Testis (tissue), 3 donors: Measurements from ENCODE around the gene PGLYRP4. TPM values are rescaled to one million over a fixed set of nuclear protein-coding genes. Genes with fewer than 3 reads are reported as not detected.

ENCODE experiments used
- DNase-seq: peaks from one replicate; pipeline ENCODE4 v3.0.0-alpha.2; 2019
- H3K27ac ChIP-seq, 2 donors: fragments of 200-600 bp; sonication (generic); one replicate each; pipeline ENCODE4 v1.5.1; 2019
- H3K27me3 ChIP-seq: fragments of 200-600 bp; sonication (generic); one replicate; pipeline ENCODE4 v1.5.1; 2019
- H3K36me3 ChIP-seq: fragments of 200-600 bp; sonication (generic); one replicate; pipeline ENCODE4 v1.5.1; 2017; ENCODE audit warnings: low read depth; ENCODE audit errors: missing control alignments
- H3K4me1 ChIP-seq: fragments of 200-600 bp; sonication (generic); one replicate; pipeline ENCODE4 v1.5.1; 2019
- H3K4me3 ChIP-seq, 2 donors: fragments of 200-600 bp; sonication (generic); one replicate each; pipeline ENCODE4 v1.5.1; 2017 to 2019
- H3K9me3 ChIP-seq: fragments of 200-600 bp; sonication (generic); one replicate; pipeline ENCODE4 v1.5.1; 2017
- POLR2A ChIP-seq: fragments of 450-650 bp; IDR thresholded peaks from one replicate; pipeline ENCODE4 v1.6.1; 2017; ENCODE audit warnings: antibody characterized with exemption, mild to moderate bottlenecking, moderate library complexity
- WGBS, 2 donors: methylation state at CpG; one replicate each; pipeline ENCODE4 v1.1.5; 2018; 5-methylcytosine and 5-hydroxymethylcytosine counted together
- intact Hi-C: fragments of 100-400 bp; cut with DNase I; formaldehyde crosslinking; loops from one replicate; pipeline ENCODE4 v1.15.1; 2023; ENCODE audit warnings: low total_unique reads
- polyA plus RNA-seq: library from polyadenylated mRNA; stranded (reverse); fragments of 350-450 nt; fragmentation: Illumina TruSeq; extraction: RNeasy Lipid Tissue Mini Kit (QIAGEN cat#74804); gene quantifications from one replicate; pipeline ENCODE4 v1.2.3, GENCODE V29; 2014; ENCODE audit warnings: low read depth, low replicate concordance; ENCODE audit not compliant: insufficient read depth
- total RNA-seq, 2 donors: library from RNA; depleted of rRNA; stranded (reverse); fragments of >200 nt; gene quantifications; one replicate each; pipeline ENCODE4 v1.2.3, GENCODE V29; 2016
- TF ChIP-seq, protein P1 (sequence below), 3 experiments: fragments of 450-650 bp in 2 of 3; fragments of 200-600 bp in 1 of 3; sonication (generic) in 1 of 3; IDR thresholded peaks; one replicate each; pipeline ENCODE4 v1.5.1; 2016 to 2019; ENCODE audit warnings: antibody characterized with exemption in 3 of 3, mild to moderate bottlenecking in 2 of 3, moderate library complexity in 1 of 3

Gene PGLYRP4
- total and polyA plus RNA-seq, 3 donors from 2014 or later, result 0.12 to 0.17 TPM; not detected in 1

DNA sequence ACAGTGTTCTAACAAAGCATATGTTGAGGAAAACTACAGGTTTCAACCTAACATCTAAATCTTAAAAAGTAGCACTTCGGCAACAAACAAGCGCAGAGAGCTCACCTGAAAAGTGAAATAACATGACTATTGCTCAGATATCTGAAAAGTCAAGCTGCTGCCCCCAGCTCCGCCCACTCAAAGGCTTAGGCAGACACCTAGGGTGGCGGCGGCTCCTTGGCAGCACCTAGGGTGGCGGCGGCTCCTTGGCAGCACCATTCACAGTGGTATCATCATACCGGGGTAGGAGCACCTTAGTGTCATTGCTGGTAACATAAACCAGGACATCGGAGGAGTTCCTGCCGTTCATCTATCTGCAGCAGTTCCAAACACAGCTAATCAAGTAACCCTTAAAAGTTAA lies 30.9 kb upstream of the PGLYRP4 start:
- Histone ChIP-seq H3K27me3 (no peaks in the 10 kb centered on the region), H3K4me1 (no peaks in the 10 kb centered on the region), H3K36me3 (no peaks in the 10 kb centered on the region), H3K9me3 (no peaks in the 10 kb centered on the region), H3K4me3 (no peak overlapping the region), H3K27ac (no peak overlapping the region)
- 71 to 72% methylated on average over 9 to 10 of the region's 10 CpGs for WGBS, 2 donors
- no peak for TF ChIP-seq POLR2A
- TF ChIP-seq, protein P1, sequence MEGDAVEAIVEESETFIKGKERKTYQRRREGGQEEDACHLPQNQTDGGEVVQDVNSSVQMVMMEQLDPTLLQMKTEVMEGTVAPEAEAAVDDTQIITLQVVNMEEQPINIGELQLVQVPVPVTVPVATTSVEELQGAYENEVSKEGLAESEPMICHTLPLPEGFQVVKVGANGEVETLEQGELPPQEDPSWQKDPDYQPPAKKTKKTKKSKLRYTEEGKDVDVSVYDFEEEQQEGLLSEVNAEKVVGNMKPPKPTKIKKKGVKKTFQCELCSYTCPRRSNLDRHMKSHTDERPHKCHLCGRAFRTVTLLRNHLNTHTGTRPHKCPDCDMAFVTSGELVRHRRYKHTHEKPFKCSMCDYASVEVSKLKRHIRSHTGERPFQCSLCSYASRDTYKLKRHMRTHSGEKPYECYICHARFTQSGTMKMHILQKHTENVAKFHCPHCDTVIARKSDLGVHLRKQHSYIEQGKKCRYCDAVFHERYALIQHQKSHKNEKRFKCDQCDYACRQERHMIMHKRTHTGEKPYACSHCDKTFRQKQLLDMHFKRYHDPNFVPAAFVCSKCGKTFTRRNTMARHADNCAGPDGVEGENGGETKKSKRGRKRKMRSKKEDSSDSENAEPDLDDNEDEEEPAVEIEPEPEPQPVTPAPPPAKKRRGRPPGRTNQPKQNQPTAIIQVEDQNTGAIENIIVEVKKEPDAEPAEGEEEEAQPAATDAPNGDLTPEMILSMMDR (IDR thresholded peaks at IDR 0.05), result no peak
- intact Hi-C loops, result no loop called here
- no peak for DNase-seq

DNA sequence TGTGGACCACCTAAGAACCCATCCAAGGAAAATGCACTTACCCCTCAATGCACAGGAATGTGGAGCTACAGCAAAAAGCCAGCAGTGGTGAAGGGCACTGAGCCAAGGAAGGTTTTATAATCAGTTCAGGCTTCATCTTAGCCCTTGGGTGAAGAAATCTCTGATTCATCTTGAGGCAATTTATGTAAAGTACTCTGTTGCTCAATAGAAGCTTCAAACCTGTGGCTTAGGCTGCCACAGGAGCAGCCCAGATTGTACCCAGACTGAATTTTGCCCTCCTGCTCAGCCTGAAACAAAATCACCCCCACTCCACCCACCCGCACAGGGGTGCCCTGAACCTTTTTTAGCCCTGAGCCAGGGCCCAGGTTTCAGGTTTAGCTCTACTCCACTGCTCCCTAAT lies 26.9 kb upstream of the PGLYRP4 start, which contains the start of gene S100A12:
TSS of gene S100A12 (minus strand) at position 111 of the 400 bp plus-strand sequence. CDS start 1,029 bp downstream, outside the sequence.
- WGBS, 2 donors, result 81 to 94% methylated on average over 1 of the region's 1 CpG
- H3K36me3 ChIP-seq, result no peaks in the 10 kb centered on the region
- TF ChIP-seq, protein P1 (IDR thresholded peaks at IDR 0.05), result no peak
- TF ChIP-seq POLR2A, result no peak
- H3K27ac ChIP-seq, result no peak within 1 kb of the TSS
- no peak within 1 kb of the TSS for H3K4me3 ChIP-seq
- no peak for DNase-seq
- no peaks in the 10 kb centered on the region for H3K27me3 ChIP-seq
- intact Hi-C loops, result no loop called here
- H3K9me3 ChIP-seq, result no peaks in the 10 kb centered on the region
- no peaks in the 10 kb centered on the region for H3K4me1 ChIP-seq

DNA sequence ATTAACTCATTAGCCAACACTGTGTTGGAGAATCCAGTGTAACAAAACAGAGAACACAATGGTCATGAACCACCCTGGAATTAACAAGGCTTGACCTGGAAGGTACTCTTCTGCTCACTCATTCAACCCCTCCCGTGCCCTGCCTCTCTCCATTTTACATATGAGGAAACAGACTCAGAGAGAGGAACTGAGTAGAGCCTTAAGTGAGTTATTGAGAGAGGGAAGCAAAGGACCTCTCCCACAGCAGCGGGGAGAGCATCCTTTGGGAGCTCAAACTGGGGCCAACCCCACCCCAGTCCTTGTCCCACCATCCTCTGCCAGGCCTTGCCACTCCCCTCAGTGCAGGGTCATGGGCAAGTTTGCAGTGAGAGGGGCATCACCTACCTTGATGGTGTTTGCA lies 25.4 kb upstream of the PGLYRP4 start:
- no peak overlapping the region for H3K4me3 ChIP-seq

DNA sequence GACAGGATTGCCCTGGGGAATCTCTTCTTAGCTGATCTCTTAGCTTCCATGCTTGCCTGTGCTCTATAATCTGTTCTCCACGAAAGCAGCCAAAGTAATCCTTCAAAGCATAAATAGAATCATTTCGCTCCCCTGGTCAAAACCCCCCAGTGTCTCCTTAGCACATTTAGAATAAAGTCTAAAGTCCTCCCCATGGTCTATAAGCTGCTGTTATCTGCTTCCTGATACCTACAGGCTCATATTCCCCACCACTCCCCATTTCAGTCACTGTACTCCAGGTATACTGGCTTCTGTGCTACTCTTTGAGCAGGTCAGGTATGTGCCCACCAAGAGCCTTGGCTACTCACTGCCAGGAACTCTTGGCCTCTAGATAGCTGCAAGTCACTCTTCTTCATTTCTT lies 23.9 kb upstream of the PGLYRP4 start:
- no peaks in the 10 kb centered on the region for H3K27me3 ChIP-seq
- 87 to 93% methylated on average over 2 of the region's 2 CpGs for WGBS, 2 donors
- no peak overlapping the region for H3K4me3 ChIP-seq
- H3K36me3 ChIP-seq, result no peaks in the 10 kb centered on the region
- no peak for DNase-seq
- intact Hi-C loops, result no loop called here
- no peaks in the 10 kb centered on the region for H3K9me3 ChIP-seq
- H3K4me1 ChIP-seq, result no peaks in the 10 kb centered on the region
- no peak overlapping the region for H3K27ac ChIP-seq
- no peak for TF ChIP-seq POLR2A
- TF ChIP-seq, protein P1 (IDR thresholded peaks at IDR 0.05), result no peak

More for the DNA sequence above, 25.4 kb upstream of the PGLYRP4 start:
- WGBS, 2 donors, result 81 to 87% methylated on average over 2 of the region's 2 CpGs
- H3K27me3 ChIP-seq, result no peaks in the 10 kb centered on the region
- H3K4me1 ChIP-seq, result no peaks in the 10 kb centered on the region
- H3K27ac ChIP-seq, result no peak overlapping the region
- TF ChIP-seq POLR2A, result no peak
- TF ChIP-seq, protein P1 (IDR thresholded peaks at IDR 0.05), result no peak
- intact Hi-C loops, result no loop called here
- H3K36me3 ChIP-seq, result no peaks in the 10 kb centered on the region
- DNase-seq, result no peak
- no peaks in the 10 kb centered on the region for H3K9me3 ChIP-seq

DNA sequence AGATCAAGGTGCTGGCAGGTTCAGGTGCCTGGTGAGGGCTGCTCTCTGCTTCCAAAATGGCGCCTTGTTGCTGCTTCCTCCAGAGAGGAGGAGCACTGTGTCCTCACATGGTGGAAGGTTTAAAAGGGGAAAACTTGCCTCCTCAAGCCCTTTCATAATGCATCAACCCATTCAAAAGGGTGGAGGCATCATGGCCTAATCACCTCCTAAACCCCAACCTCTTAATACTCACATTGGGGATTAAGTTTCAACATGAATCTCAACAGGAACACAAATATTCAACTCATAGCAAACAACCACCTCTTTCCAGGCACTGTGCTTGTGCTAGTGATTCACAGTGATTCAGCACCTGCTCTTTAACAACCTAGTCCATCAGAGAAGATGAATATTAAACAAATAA lies 22.6 kb upstream of the PGLYRP4 start:
- Histone ChIP-seq H3K9me3 (no peaks in the 10 kb centered on the region), H3K4me3 (no peak overlapping the region), H3K27me3 (no peaks in the 10 kb centered on the region), H3K27ac (no peak overlapping the region), H3K4me1 (no peaks in the 10 kb centered on the region), H3K36me3 (no peaks in the 10 kb centered on the region)
- TF ChIP-seq, protein P1 (IDR thresholded peaks at IDR 0.05), result no peak
- no peak for TF ChIP-seq POLR2A
- intact Hi-C loops, result no loop called here
- DNase-seq, result no peak
- 96 to 100% methylated on average over 1 of the region's 1 CpG for WGBS, 2 donors
